GM19328 (cell line): ENCODE results near the gene INTU.
"Not testable (repeated sequence)": the region's sequence is repeated elsewhere in the genome, so short reads cannot be mapped to it uniquely, and the experiment has no call there.

ENCODE experiments used
- ATAC-seq: cut with Tn5 transposase; IDR thresholded peaks from one replicate; pipeline ENCODE4 v1.9.1; 2021; ENCODE audit warnings: mild to moderate bottlenecking, moderate library complexity; ENCODE audit not compliant: unreplicated experiment

The INTU gene

DNA sequence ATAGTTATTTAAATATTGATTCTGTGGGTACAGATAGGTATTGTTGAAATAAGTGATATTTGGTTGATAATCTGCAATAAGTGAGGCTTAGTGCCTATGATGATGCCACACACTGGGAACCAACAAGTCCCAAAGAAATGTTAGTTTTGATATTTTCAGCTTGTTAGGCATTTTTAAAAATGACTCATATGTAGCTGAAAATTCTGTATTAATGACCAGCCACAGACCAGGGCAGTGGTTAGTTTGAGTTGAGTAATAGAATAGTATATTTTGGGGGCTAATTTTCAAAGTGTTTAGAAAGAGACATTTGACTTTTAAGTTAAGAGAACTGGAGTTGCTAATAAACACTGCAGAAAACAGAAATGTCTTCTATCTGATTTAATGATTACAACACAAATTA is 9.4 kb downstream of the INTU start:
- ATAC-seq = no peak

DNA sequence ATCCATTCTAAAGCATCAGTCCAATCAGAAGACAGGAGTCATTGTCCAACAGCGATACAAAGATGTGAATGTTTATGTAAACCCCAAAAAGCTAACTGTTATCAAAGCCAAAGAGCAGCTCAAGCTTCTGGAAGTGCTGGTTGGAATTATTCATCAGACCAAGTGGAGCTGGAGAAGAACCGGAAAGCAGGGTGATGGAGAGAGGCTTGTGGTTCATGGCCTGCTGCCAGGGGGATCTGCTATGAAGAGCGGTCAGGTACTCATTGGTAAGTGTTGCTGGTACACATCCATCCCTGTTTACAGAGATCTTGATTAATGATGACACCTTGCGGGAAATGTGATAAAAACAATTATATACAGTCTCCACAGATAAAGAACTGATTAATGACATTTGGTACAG is 11.0 kb downstream of the INTU start:
- ATAC-seq = no peak

DNA sequence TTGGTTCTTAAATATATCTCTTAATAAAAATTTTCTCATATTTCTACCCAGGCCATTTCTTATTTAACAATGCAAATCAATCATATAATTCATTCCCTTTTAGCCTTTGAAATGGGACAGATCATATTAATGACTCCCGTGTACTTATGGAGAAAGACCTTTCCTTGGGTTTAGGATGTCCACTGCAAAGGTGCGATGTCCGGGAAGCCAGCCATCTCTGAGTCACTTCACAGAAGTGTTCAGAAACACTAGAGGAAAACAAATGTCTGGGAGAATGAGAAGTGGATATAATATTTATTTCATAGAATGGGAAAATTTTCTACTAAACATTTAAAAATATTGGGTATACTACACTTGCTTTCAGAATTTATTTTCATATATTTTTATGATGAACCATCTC is 15.3 kb downstream of the INTU start:
- no peak for ATAC-seq

DNA sequence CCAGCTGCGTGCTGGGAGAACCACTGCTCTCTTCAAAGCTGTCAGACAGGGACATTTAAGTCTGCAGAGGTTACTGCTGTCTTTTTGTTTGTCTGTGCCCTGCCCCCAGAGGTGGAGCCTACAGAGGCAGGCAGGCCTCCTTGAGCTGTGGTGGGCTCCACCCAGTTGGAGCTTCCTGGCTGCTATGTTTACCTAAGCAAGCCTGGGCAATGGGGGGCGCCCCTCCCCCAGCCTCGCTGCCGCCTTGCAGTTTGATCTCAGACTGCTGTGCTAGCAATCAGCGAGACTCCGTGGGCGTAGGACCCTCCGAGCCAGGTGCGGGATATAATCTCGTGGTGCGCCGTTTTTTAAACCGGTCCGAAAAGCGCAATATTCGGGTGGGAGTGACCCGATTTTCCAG is 22.8 kb downstream of the INTU start:
- not testable (repeated sequence) for ATAC-seq

DNA sequence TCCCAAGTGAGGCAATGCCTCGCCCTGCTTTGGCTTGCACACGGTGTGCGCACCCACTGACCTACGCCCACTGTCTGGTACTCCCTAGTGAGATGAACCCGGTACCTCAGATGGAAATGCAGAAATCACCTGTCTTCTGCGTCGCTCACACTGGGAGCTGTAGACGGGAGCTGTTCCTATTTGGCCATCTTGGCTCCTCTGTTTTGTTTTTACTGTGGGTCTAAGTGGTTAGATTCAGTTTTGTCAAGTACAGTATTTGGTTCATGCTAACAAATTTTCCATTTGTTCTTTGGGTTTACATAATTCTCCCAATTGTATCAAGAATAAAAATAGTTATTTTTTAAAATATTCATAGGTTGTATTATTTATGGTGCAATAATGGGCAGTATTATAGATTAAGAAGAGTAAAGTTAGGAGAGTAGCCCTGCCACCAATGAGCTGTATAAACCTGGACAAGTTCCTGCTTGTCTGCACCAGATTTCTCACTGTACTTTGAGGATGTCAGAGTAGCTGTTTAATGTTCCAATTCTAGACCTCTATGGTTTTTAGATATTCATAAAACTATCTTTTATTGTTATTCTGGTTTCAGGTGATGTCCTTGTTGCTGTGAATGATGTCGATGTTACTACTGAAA is 23.4 kb downstream of the INTU start:
- ATAC-seq = no peak

DNA sequence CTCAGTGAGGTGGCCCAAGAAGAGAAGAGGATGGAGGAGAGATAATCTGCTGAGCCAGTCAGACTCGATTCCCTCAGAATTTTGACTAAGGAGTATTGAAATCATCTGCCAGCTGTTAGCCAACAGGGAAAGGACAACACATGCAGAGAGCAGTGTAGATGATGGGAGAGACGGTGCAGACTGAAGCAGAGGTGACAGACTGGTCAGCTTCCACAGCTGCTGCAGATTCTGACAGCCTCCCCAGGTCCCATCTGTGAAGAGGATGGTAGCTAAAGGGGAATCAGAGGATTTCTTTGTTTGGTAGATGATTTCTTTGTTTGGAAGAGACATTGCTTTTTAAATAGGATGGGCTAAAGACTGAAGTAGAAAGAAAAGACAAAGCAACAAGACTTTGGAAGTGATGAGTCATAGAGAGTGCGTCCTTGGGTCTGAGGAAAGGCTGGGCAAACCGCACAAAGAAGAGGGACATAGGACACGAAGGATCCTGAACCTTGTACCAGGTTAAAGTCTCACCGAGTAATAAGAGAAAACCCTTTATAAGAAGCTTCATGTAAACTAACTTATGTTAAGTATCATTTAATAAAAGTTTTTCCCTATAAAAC is 27.6 kb downstream of the INTU start:
- no peak for ATAC-seq

DNA sequence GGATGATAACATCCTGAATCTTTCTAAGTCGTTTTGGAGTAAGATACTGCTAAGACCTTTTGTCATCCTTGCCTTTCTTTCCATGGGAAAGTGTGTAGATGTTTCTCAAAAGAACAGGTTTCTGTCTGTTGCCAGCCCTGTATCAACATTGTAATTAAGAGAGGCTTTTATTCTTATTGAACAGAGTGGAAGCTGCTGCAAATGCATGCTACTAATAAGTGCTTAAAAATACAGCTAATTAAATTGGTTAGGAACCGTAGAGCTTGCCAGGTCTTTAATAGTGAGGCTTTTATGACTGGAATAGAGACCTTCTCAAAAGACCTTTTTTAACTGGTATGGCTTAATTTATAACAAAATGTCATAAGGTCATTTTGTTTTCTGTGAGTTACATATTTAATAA is 34.4 kb downstream of the INTU start:
- ATAC-seq = no peak

DNA sequence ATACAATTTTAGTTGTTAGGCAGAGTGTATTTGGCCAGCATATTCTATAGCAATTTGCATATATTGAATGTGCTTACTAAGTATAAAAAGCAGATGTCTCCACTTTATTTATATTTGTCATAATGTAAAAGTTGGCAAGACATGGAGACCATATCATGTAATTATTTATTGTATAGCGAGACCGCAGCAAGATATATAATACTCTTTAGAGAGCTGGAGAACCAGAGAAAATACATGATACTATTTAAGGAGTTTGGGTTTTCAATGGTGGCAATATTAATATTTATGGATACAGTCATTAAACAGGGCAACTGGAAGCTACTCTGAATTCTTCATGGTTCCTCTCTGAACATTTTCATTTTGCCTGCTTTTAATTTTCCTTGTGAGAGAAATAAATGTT is 35.0 kb downstream of the INTU start:
- ATAC-seq = no peak

DNA sequence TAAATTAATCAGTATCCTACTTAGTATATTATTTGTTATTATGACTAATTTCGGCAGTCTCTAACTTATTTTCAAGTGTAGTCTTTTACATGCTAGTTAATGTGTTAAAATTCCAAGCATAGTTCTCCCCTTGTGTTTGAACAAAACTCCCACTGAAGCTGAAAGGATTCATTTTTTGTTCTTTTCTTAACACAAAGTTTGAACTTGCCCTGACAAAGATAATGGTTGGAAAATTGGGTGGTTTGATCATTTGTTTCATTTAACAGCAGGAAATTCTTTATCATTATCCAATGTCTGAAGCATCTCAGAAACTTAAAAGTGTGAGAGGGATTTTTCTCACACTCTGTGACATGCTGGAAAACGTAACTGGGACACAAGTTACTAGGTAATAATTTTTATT is 36.0 kb downstream of the INTU start:
- no peak for ATAC-seq

DNA sequence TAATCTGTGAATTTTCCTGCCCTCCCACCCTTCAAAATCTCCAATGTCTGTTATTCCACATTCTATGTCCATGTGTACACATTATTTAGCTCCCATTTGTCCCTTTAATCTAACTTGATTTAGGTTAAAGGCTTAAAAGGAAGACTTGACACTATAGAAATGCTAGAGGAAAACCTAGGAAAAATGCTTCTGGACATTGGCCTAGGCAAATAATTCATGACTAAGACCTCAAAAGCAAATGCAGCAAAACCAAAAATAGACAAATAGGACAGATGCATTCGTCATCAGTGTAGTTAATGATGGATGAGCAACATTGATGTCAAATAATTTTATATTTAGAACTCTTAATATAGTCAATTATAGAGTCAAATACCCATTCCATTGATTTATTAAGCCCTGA is 36.9 kb downstream of the INTU start:
- no peak for ATAC-seq

DNA sequence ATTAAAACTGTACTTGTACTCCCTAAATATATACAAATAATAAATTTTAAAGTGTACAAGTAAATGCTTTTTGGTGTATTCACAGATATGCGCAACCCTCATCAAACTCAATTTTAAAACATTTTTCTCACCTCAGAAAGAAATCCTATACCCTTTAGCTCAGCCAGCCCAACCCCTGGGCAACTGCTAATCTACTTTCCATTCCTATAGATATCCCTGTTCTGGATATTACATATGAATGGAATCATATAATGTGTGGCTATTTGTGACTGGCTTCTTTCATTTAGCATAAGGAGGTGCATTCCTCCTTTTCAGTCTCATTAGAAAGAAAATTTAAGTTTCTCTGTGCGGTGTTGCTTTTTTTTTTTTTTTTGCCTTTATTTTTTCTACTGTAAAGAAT is 39.4 kb downstream of the INTU start:
- no peak for ATAC-seq

DNA sequence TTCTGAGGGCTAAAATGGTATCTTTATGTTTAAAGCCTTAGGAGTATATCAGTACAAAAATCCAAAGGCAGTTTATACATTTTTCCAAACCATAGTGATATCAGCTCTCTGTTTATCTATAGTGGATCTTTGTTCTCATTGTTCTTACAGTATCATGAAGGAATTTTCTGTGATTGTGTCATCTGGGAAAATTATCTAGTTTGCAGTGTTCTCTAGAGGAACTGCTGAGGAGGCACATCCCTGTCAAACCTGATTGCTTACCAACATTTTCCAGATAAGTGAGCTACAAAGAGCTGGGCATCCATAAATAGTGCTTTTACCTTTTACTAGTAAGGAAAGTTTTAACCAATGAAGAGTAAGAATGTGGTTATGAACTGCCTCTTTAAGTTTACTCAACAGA is 52.5 kb downstream of the INTU start:
- no peak for ATAC-seq

DNA sequence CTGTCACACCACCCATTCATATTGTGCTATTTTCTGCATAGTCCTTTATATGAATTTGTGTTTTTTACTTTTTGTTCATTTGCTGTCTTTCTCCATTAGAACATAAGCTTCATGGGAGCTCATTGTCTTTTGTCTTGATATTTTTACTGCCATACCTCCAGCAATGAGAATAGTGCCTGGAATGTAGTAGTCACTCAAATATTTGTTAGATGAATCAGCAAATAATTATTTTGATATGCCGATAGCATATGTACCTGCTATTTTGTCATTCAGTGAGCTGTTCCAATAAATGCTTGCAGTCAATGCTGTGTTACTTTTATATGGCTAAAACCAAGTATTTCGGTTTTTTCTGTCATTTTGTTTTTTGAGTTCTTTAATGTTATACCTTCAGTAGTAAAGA is 53.9 kb downstream of the INTU start:
- no peak for ATAC-seq

DNA sequence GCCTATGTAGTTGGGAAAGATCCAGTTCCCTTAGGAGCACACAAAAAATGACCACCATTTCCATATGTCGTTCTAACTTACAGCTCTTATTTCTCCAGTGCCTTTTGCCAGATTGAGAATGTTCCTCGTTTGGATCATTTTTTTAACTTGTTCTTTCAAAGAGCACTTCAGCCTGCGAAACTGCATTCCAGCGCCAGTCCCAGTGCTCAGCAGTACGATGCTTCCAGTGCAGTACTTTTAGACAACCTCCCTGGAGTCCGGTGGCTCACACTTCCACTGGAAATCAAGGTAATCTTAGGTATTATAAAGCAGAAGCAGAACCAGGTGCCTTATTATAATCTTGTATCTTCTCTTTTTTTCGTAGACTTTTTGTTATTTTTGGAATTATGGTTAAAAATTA is 54.8 kb downstream of the INTU start:
- ATAC-seq = no peak

DNA sequence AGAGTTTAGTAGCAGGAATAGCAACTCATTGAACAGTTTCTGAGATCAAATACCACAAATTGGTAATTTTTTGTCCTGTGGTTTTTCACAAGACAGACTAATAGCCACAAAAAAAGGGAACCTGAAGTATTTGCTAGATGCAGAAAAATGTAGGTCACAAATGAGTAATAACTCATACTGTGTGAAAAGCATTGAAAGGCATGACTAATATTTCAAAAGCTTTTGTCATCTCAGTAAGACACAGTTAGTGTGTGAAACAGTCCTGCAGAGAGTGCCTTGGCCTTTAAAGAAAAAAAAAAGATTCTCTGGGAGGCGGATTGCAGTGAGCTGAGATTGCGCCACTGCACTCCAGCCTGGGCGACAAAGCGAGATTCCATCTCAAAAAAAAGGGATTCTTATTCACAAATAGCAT is 66.0 kb downstream of the INTU start:
- ATAC-seq = peak; percentile 100

DNA sequence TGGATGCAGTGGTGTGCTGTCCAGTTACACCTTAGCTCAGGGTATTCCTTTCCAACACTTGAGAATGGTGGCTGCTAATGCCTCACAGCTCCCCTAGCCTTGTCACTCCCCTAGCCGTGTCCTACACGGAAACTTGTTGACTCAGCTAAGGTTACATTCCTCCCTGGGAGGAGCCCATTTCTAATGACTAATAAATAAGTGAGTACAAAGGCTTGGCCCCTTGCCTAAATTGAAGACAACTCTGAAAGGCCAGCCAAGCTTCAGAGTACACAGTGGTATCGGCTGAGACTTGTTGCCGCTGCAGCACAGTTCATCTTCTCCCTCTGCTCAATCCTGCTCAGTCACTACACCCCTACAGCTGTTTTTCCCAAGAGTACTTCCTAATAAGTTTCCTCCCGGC is 76.2 kb downstream of the INTU start:
- ATAC-seq = no peak

DNA sequence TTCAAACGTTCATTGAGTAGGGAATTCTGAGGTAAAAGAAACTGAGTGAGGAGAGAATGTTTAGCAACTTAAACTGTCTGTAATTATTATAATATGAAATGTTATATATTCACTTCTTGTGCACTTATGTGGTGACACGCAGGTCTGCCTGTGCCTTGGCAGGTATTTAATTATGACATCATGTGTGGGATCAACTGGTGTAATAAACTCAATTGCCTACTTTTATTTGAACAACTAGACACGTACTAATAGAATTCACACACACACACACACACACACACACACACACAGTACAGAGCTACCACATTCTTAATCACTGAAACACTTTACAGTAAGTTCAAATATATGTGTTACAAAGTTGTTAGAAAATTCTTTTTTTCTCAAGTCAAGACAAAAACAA is 76.7 kb downstream of the INTU start:
- no peak for ATAC-seq

DNA sequence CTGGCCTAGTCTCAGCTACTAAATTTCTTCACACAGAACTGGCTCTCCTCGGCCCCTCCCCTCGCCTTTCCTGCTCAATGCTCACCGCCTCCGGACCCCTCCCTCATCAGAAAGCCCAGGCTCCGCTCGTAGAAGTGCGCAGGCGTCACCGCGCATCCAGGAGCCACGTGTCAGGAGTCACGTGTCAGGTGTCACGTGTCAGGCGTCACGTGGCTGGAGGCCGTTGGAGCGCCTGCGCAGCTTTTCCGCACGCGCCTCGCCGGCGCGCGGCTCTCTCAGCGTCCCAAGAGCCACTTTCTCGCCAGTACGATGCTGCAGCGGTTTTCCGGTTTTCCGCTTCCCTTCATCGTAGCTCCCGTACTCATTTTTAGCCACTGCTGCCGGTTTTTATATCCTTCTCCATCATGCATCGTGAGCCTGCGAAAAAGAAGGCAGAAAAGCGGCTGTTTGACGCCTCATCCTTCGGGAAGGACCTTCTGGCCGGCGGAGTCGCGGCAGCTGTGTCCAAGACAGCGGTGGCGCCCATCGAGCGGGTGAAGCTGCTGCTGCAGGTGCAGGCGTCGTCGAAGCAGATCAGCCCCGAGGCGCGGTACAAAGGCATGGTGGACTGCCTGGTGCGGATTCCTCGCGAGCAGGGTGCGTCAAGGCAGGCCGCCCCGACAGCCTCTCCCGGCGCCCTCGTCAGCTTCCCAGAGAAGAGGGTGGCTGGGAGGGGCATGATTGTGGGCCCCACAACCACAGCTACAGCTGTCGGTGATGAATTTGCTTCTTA is 97.6 kb downstream of the INTU start, which contains the start of gene SLC25A31:
TSS of gene SLC25A31 (plus strand) at position 259 of the 772 bp plus-strand sequence. CDS start at position 405, 146 bp downstream.
- no peak for ATAC-seq

DNA sequence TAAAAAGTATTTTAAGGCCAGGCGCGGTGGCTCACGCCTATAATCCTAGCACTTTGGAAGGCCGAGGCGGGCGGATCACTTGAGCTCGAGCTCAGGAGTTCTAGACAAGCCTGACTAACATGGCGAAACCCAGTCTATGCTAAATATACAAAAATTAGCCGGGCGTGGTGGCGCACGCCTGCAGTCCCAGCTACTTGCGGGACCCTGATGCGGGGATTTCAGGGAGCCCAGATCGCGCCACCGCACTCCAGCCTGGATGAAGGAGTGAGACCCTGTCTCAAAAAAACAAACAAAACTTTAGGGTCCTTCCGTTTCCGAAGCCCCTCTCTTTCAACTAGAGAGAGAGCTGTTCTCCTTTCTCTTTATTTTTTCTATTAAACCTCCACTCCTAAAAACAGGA is 98.6 kb downstream of the INTU start:
- ATAC-seq = no peak

DNA sequence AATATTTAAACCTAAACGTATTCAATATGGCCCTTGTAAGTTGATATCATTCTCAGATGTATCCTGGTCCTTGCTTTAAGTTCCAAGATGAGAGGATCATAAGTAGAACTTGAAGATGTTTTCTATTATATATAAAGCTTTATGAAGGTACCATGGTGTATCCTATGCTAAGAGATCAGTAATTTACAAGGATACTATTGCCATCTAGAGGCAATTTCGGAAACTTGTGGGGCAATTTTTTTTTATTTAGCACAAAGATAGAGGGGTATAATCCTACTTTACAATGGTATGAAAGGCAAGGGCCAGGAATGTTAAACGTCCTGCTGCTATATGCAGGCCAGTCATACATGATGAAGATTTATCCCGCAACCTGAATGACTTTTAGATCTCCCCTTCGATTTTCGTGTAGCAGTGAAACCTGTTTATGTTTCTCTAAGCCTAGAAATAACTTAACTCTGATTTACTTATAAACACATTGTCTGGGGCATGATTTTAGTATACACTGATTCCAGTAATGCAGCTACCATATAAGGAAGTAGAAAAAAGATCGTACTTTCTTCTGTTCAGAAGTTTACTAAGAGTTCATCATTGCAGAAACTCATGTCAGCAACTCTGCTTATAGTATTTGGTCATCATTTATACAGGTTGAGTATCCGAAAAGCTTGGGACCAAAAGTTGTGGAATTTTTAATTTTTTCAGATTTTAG is 100.0 kb downstream of the INTU start:
- peak; percentile 73 for ATAC-seq

DNA sequence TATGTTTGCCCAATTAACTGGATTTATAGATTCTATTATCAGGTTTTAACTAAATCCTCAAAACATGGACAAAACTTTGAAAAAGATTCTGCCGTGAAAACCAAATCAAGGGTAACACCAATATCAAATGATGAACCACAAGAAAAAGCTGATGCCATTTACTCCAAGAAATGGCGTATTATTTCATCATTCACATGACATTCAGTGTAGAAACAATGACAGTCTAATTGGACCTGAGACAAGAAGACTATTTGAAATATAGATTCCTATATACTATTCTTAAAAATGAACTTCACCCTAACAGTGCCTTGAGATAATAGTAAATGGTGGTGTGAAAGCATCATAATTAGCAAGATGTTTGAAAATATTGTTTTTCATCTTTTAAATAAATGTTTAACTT is 102.2 kb downstream of the INTU start:
- no peak for ATAC-seq

DNA sequence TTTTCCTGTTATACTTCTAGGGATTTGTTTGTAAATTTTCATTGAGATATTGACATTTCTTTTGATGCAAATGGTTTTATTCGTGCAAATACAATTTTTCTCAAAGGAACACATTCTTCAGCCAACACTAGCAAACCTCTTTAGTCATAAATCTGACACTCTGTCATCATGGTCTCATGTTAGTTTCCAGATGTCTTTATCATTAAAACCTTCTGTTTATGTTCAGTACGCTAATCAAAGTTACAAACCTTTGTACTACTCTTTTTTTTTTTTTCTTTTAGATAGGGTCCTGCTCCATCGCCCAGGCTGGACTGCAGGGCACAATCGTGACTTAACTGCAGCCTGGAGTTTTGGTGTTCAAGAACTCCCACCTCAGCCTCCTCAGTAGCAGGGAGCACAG is 104.5 kb downstream of the INTU start:
- ATAC-seq = no peak
